GM18909 (cell line): ENCODE measurements around the gene GYS1.

Experiments used
- ATAC-seq: cut with Tn5 transposase; IDR thresholded peaks from one replicate; pipeline ENCODE4 v1.9.1; 2021; ENCODE audit warnings: mild to moderate bottlenecking; ENCODE audit not compliant: unreplicated experiment, poor library complexity

The GYS1 gene

GRCh38 chr19:48965806-48966540 lies 27.1 kb downstream of the GYS1 start:
- ATAC-seq: peak; percentile 23

- ATAC-seq: peak; percentile 58
These were observed 27.9 kb downstream of the GYS1 start, which contains the start of gene FTL for GRCh38 chr19:48965040-48965805. FTL (plus strand) TSS chr19:48965309; CDS start chr19:48965508, 199 bp downstream.

DNA sequence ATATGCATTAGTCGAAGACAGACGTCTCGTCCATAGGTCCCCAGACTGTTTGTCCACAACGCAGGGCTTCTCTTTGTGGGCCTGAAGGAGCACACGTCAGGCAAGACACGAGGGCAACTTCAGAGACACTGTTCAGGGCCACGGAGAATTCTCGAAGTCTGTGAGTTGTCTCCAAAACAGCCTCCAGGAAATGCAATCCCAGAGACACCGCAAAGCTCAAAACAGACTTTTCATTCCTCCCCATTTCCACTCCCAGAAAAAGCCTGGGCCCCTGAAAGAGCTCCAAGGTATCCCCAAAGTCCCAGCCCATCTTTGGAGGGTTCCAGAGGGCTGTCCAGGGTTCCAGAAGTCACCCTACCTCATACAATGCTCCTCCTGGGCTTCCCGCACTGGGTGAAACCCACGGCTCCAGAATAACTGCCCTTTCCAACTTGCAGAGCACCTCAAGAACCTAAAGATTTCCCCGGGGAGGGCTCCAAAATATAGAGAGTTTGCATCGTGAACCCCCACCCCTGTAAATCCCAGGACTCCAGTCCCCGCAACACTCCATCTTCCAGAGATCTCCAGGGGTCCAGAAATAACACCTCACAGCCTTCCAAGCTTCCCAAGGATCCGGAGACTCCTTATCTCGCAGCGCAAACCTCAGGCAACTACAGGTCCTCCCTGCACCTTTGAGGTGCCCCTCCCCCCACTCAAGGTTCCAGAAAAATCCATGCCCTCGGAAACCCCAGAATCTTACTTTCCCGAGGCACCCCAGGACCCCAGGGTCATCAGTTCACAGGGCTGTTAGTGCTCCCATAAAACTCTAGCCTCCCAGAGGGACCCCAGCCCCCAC lies 28.7 kb downstream of the GYS1 start:
- no peak for ATAC-seq

DNA sequence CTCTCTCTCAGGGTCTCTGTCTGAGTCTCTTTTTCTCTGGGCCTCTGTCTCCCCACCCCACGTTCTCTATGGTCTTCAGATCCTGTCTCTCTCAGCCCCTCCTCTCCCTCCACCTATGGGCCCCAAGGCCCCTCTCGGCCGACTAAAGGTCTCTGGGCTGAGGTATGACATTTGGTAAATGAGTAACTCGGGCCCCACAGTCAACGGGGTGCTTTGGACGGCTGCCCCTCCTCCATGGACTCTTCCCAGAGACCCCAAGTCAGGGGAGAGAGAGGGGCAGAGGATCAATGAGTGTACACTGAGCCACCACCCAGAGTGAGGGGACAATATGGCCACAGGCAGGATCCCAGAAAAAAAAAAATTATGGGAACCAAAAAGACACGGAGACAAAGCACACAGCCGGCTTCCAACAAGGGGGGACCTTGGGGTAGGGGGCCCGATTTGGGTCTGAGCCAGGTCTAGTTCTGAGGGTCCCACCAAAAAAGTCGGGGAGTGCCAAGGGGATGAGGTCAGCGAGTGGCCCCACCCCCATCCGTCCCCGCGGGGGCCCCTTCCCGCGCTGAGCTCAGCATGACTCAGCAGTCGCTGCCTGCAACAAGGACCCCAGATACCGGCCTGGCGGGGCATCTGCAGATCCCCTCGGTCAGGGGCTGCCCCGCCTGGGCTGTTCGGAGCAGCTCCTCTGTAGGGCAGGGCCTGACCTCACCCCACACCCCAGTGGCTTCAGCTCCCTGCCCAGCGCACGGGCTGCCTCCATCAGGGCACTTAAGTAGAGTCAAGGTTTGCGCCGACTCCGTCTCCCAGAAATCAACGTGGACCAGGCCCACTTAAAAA lies 29.5 kb downstream of the GYS1 start:
- ATAC-seq: peak; percentile 22

DNA sequence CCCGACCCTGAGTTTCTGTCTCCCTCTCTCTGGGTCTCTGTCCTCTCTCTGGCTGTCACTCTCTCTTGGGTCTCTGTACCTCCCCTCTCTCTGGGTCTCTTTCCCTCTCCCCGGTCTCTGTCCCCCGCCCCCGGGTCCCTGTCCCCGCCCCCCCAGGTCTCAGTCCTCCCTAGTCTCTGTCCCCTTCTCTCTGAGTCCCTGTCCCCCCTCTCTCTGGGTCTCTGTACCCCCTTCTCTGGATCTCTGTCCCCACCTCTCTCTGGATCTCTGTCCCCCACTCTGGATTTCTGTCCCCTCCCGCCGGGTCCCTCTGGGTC lies 30.3 kb downstream of the GYS1 start:
- no peak for ATAC-seq

- ATAC-seq: peak; percentile 33
These were observed 30.9 kb downstream of the GYS1 start for GRCh38 chr19:48962029-48962848.

DNA sequence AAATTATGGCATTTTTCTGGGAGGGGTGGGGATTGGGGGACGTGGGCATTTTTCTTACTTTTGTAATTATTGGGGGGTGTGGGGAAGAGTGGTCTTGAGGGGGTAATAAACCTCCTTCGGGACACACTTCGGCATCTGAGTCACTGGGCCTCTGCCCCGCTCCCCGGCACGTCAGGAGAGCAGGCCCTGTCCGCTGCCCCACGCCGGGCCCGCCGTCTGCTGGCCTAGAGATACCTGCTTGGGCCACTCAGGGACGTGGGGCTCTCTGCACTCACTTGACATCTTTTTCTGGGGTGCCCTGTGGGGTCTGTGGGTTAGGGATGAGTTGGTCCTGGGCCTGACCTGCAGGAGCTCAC lies 31.5 kb downstream of the GYS1 start:
- no peak for ATAC-seq

GRCh38 chr19:48961051-48961649 lies 32.0 kb downstream of the GYS1 start:
- no peak for ATAC-seq

GRCh38 chr19:48959341-48960239 lies 33.5 kb downstream of the GYS1 start:
- ATAC-seq: no peak

- ATAC-seq: no peak
These were observed 35.1 kb downstream of the GYS1 start for GRCh38 chr19:48958006-48958405.

DNA sequence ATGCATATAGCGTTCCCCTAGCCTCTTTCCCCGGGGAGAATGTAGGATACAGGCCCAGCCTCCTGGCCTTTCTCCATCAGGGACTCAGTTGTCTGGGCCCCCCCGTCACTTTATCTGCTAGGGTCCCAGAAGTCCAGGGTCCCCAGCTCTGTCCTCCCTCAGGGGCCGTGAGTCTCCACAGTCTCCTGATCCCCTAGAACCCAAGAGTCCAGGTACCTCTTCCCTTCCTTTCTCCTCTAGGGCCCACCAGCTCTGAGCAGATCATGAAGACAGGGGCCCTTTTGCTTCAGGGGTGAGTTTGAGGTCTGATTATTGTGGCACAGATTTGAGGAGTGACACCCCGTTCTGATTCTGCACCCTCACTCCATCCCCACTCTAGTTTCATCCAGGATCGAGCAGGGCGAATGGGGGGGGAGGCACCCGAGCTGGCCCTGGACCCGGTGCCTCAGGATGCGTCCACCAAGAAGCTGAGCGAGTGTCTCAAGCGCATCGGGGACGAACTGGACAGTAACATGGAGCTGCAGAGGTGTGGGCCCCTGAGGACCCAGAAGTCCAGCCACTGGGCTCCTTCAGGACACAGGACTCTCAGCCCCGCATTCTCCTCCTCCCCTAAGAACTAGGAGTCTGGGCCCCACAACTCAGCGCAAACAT lies 37.7 kb downstream of the GYS1 start:
- ATAC-seq: no peak

DNA sequence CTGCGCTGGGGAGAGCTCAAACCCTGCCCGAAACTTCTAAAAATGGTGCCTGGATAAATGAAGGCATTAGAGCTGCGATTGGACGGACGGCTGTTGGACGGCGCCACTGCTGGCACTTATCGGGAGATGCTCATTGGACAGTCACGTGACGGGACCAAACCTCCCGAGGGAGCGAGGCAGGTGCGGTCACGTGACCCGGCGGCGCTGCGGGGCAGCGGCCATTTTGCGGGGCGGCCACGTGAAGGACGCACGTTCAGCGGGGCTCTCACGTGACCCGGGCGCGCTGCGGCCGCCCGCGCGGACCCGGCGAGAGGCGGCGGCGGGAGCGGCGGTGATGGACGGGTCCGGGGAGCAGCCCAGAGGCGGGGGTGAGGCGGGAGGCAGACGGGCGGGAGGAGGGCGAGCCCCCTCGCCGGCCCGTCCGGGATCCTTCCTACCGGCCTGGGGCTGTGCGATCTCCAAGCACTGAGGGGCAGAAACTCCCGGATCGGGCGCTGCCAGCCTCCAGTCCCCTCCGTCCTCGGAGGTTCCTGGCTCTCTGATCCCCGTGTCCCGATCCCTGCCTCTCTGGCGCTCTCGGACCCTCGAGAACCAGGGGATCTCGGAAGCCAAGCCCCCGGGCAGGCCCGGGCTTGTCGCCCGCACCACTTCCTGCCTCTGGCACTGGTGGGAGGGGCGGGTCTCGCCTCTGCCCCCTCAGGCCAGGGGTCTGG lies 38.4 kb downstream of the GYS1 start, which contains the start of gene BAX:
BAX (plus strand) TSS at position 281 of the 713 bp plus-strand sequence; CDS start at position 335, 54 bp downstream.
- ATAC-seq: peak; percentile 88

DNA sequence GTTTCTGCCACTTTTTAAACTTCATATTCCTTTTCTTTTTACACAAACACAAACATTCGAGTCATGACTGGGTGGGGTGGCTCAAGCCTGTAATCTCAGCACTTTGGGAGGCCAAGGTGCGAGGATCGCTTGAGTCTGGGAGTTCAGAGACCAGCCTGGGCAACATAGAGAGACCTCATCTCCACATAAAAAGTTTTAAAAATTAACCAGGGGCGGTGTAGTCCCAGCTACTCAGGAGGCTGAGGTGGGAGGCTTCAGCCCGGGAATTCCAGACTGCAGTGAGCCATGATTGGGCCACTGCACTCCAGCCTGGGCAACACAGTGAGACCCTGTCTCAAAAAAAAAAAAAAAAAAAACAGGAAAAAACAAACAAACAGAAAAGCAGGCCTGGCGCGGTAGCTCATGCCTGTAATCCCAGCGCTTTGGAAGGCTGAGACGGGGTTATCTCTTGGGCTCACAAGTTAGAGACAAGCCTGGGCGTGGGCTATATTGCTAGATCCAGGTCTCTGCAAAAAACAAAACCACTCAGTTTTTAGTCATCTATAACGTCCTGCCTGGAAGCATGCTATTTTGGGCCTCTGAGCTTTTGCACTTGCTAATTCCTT lies 39.0 kb downstream of the GYS1 start:
- ATAC-seq: no peak

DNA sequence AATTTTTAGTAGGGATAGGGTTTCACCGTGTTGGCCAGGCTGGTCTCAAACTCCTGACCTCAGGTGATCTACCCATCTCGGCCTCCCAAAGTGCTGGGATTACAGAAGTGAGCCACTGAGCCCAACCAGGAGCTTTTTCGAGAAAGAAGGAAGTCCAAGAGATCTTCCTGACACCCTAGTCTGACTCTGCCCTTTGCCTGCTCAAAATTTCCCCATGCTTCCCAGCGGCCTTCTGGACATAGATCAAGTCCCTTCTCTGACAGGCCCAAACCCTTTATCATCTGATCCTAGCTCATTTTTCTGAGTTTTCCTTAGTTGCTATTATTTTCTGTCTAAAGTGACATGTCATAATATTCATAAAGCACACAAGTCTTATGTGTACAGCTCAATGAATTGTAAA lies 40.0 kb downstream of the GYS1 start:
- no peak for ATAC-seq

DNA sequence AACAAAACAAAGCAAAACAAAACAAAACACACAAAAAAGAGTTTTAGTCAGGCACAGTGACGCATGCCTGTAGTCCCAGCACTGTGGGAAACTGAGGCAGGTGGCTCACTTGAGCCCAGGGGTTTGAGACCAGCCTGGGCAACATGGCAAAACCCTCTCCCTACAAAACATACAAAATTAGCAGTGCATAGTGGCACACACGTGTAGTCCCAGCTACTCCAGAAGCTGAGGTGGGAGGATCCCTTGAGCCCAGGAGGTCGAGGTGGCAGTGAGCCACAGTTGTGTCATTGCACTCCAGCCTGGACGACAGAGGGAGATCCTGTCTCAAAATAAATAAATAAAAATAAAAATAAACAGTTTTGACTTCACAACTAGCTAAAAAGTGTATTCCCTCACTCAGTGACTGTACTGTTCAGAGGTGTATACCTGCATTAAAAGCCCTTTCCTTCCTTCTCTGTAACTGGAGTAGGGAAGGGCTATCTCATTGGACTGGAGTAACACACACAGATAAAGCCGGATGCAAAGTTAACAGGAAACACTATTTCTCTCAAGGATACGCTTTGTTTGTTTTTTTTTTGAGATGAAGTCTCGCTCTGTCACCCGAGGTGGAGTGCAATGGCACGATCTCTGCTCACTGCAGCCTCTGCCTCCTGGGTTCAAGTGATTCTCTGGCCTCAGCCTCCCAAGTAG lies 42.1 kb downstream of the GYS1 start:
- no peak for ATAC-seq

DNA sequence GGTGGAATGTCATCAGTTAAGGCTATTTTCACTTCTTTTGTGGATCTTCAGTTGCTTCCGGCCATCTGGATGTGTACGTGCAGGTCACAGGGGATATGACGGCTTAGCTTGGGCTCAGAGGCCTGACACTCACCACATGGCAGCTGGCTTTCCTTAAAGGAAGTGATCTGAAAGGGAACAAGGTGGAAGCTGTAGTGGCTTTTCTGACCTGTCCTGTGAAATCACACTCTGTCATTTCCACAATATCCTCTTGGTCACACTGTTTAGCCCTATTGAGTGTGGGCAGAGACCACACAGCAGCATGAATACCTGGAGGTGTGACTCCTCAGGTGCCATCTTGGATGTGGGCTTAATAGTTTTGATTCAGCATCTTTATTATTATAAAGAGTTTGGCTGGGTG lies 43.0 kb downstream of the GYS1 start:
- ATAC-seq: no peak
